Transverse colon (tissue), 4 donors: ENCODE measurements around the gene GNGT1. TPM values are rescaled to one million over a fixed set of nuclear protein-coding genes. Genes with fewer than 3 reads are reported as not detected.

ENCODE experiments used
- DNase-seq: peaks from one replicate; pipeline ENCODE4 v3.0.0-alpha.2; 2019
- H3K27ac ChIP-seq, 4 donors: fragments of 200-600 bp; sonication (generic); 2 replicates each; pipeline ENCODE4 v1.5.1; 2016 to 2018; ENCODE audit warnings: inconsistent platforms in 4 of 4
- H3K27me3 ChIP-seq: fragments of 200-600 bp; sonication (generic); 2 replicates; pipeline ENCODE4 v1.5.1; 2017; ENCODE audit warnings: inconsistent platforms
- H3K36me3 ChIP-seq, 4 donors: fragments of 200-600 bp; sonication (generic); 2 replicates each; pipeline ENCODE4 v1.5.1; 2017 to 2019; ENCODE audit warnings: inconsistent platforms in 4 of 4
- H3K4me1 ChIP-seq, 4 donors: fragments of 200-600 bp; sonication (generic); 2 replicates each; pipeline ENCODE4 v1.5.1; 2017 to 2020; ENCODE audit warnings: inconsistent platforms in 4 of 4
- H3K4me3 ChIP-seq, 4 donors: fragments of 200-600 bp; sonication (generic); 1 replicate in 1 of 4; 2 replicates in 3 of 4; pipeline versions ENCODE4 v1.5.1 to v1.6.1; 2017 to 2019; ENCODE audit warnings: inconsistent platforms in 4 of 4
- H3K9me3 ChIP-seq, 2 donors: fragments of 200-600 bp; sonication (generic); 2 replicates each; pipeline ENCODE4 v1.5.1; 2017 to 2019; ENCODE audit warnings: inconsistent platforms in 2 of 2
- EP300 ChIP-seq: sonication (generic); formaldehyde crosslinking; IDR thresholded peaks from one replicate; pipeline ENCODE4 v1.6.1; 2017; ENCODE audit warnings: antibody characterized with exemption, low read depth
- POLR2A ChIP-seq: fragments of 450-650 bp; IDR thresholded peaks from one replicate; pipeline ENCODE4 v1.6.1; 2016; ENCODE audit warnings: antibody characterized with exemption, mild to moderate bottlenecking, moderate library complexity
- POLR2AphosphoS5 ChIP-seq, 3 donors: sonication (generic); formaldehyde crosslinking; IDR thresholded peaks; one replicate each; pipeline ENCODE4 v1.6.1; 2016; ENCODE audit warnings: antibody characterized with exemption in 3 of 3
- WGBS, 2 donors: methylation state at CpG; one replicate each; pipeline ENCODE4 v1.1.5; 2018; ENCODE audit warnings: low coverage in 1 of 2; 5-methylcytosine and 5-hydroxymethylcytosine counted together
- in situ Hi-C, 4 donors: fragments of 200-750 bp; cut with MboI; loops; one replicate each; pipeline versions ENCODE4 v1.15.0 to v1.15.1; 2017; ENCODE audit warnings: low sequenced_read_pairs in 3 of 4, low pct_ligation_motif_present in 1 of 4, low pct_unique_long_range_greater_than_20kb in 1 of 4
- intact Hi-C: fragments of 100-400 bp; cut with DNase I; formaldehyde crosslinking; loops from one replicate; pipeline ENCODE4 v1.15.1; 2023; ENCODE audit warnings: low total_unique reads
- total RNA-seq, 4 donors: library from RNA; depleted of rRNA; stranded (reverse); fragments of >200 nt; gene quantifications; one replicate each; pipeline ENCODE4 v1.1.0, GENCODE V29; 2016
- TF ChIP-seq, protein P1 (sequence below), 5 experiments: fragments of 200-600 bp in 3 of 5; fragments of 450-650 bp in 2 of 5; sonication (generic) in 3 of 5; IDR thresholded peaks; 1 replicate in 2 of 5; 2 replicates in 3 of 5; pipeline ENCODE4 v1.5.1; 2016 to 2017; ENCODE audit warnings: antibody characterized with exemption in 5 of 5, inconsistent platforms in 3 of 5, mild to moderate bottlenecking in 2 of 5, moderate library complexity in 1 of 5

The GNGT1 gene
- total RNA-seq, 4 donors from 2014 or later = not detected

DNA sequence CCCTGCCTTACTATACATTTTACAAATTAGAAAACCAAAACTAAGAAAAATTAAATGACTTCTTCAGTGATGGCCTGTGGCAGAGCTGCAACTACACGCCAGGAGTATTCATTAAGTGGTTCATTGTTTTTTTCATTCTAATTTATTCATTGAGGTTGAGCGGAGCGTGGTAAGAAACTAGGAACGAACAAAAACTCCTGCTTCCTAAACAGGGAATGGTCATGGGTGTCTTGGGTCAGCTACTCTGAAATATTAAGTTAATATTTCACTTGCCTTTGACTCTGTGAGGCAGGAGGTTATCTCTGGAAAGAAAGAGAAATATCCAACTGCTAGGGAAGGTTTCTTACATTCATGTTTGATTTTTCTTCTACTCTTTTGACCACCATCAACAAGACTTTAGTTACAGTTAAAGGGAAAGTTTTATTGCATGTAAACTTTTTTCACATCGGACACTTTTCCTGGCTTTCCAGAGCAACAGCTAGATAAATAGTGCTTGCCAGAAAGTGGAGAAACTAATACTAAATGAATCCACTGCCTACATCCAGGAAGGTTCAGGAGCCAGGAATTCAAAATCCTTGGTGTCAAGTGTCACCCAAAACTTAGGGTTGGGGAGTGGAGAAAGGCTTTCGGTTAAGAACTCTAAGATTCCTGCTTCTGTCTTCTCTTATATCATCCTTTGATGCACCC lies 14.3 kb downstream of the GNGT1 start:
- peak overlapping the region in 1 of 4 donors; percentile 70 for H3K4me3 ChIP-seq

DNA sequence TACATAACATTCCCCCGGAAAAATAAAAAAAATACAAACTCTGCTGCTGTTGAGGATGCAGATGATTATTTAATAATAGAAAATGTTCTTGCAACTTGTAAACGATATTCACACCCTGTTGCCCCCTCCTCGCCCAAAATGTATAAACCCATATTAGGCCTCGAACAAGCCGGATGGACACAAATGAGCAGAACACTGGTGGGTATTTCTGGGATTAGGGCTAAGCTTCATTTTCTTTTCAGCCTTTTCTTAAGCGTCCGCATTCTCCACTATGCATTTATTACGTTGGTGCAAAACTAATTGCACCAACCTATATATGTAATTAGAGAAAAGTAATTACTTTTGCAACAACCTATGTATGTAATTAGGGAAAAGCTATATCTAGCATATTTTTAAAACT lies 14.8 kb downstream of the GNGT1 start:
- no peak for TF ChIP-seq POLR2A
- TF ChIP-seq EP300 = no peak
- TF ChIP-seq, protein P1, sequence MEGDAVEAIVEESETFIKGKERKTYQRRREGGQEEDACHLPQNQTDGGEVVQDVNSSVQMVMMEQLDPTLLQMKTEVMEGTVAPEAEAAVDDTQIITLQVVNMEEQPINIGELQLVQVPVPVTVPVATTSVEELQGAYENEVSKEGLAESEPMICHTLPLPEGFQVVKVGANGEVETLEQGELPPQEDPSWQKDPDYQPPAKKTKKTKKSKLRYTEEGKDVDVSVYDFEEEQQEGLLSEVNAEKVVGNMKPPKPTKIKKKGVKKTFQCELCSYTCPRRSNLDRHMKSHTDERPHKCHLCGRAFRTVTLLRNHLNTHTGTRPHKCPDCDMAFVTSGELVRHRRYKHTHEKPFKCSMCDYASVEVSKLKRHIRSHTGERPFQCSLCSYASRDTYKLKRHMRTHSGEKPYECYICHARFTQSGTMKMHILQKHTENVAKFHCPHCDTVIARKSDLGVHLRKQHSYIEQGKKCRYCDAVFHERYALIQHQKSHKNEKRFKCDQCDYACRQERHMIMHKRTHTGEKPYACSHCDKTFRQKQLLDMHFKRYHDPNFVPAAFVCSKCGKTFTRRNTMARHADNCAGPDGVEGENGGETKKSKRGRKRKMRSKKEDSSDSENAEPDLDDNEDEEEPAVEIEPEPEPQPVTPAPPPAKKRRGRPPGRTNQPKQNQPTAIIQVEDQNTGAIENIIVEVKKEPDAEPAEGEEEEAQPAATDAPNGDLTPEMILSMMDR (IDR thresholded peaks at IDR 0.05) = no peak
- no peak for TF ChIP-seq POLR2AphosphoS5 (IDR thresholded peaks at IDR 0.05)
- in situ Hi-C loops (no loop called here), intact Hi-C loops (no loop called here)
- H3K4me1 ChIP-seq = peaks cover 0 to 25% (median 2%) of the 10 kb centered on the region in 4 donors
- H3K36me3 ChIP-seq = no peaks in the 10 kb centered on the region
- H3K27me3 ChIP-seq = peaks cover 12% of the 10 kb centered on the region
- H3K9me3 ChIP-seq = no peaks in the 10 kb centered on the region
- H3K4me3 ChIP-seq = peak overlapping the region in 3 of 4 donors; percentile 38 to 70 (median 43)
- 59 to 71% methylated on average over 6 to 8 of the region's 8 CpGs for WGBS, 2 donors
- peak overlapping the region; percentile 80 to 89 (median 88) for H3K27ac ChIP-seq
- DNase-seq = no peak

More for the DNA sequence above, 14.3 kb downstream of the GNGT1 start:
- TF ChIP-seq POLR2A = no peak
- no peak for TF ChIP-seq EP300
- TF ChIP-seq, protein P1 (IDR thresholded peaks at IDR 0.05) = no peak
- no peak for TF ChIP-seq POLR2AphosphoS5 (IDR thresholded peaks at IDR 0.05)
- in situ Hi-C loops = no loop called here
- intact Hi-C loops = no loop called here
- peaks cover 12% of the 10 kb centered on the region for H3K27me3 ChIP-seq
- H3K36me3 ChIP-seq = no peaks in the 10 kb centered on the region
- H3K9me3 ChIP-seq = no peaks in the 10 kb centered on the region
- no peak for DNase-seq
- 59 to 72% methylated on average over 6 of the region's 6 CpGs for WGBS, 2 donors
- H3K27ac ChIP-seq = peak overlapping the region; percentile 80 to 89 (median 88)
- H3K4me1 ChIP-seq = peaks cover 0 to 23% (median 2%) of the 10 kb centered on the region in 4 donors

DNA sequence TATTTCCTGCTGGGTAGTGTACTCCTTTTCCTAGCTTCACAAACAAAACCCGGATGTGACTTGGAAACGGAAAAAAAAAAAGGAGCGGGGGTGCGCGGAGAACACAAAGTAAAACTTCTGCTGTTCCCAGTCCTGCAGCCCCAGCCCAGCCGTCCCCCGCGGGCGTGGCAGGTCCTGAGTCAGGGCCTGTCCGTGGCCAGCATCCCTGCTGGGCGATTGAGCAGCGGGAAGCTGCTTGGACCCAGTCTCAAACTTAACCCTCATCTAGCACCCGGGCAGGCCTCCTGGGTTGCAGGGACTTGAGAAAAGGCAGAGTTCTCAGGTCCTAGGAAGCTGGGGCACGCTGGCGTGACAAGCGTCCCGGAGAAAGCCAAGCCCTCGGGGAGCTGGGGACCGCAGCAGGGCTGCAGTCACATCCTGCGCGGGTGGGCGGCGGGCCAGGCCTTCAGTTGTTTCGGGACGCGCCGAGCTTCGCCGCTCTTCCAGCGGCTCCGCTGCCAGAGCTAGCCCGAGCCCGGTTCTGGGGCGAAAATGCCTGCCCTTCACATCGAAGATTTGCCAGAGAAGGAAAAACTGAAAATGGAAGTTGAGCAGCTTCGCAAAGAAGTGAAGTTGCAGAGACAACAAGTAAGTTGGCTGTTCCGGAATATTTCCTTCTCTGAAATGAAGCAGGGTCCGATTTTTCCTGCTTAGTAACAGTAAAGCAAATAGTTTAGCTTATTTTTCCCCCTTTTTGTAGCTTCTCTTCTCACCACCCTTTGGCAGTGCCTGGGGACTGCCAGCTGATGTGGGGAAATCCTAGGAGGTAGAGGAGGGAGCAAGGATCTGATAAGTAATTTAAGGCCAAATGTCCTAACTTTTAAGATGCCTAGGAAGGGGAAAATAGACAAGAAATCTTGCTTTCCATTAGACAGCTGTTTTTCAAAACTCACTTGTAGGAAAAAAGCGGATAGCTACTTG lies 15.5 kb downstream of the GNGT1 start, which contains the start of gene GNG11:
Gene GNG11 (plus strand): TSS at position 129 of the 960 bp plus-strand sequence. CDS start 403 bp downstream, at position 532.
- Histone ChIP-seq H3K4me1 (peaks cover 0 to 26% (median 2%) of the 10 kb centered on the region in 4 donors), H3K27ac (peak within 1 kb of the TSS; percentile 80 to 89 (median 88)), H3K4me3 (peak within 1 kb of the TSS; percentile 25 to 70 (median 40)), H3K9me3 (no peaks in the 10 kb centered on the region), H3K36me3 (no peaks in the 10 kb centered on the region), H3K27me3 (peaks cover 12% of the 10 kb centered on the region)
- 5 to 10% methylated on average over 9 to 33 of the region's 39 CpGs for WGBS, 2 donors
- TF ChIP-seq POLR2AphosphoS5 (IDR thresholded peaks at IDR 0.05) (peak in 2 of 3 donors; percentile 34 to 44), EP300 (no peak)
- peak; percentile 46 for DNase-seq
- in situ Hi-C loops (no loop called here), intact Hi-C loops (no loop called here)

DNA sequence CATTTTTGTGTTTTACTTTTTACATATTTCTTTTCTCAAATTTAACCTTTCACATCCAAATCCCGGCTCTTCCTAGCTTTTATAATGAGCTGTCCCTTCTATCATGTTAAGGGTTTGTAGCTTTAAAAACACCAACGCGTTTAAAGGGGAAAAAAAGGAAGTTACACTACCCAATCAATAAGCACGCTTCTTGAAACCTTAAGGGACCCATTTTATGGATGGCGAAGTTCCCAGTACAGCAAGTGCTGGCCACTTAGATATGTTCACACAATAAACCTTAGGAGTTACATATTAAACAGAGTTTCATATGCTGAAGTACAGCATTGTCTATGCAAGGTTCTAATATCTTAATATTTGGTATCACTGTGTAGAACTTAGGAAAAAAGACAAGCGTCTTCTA lies 16.9 kb downstream of the GNGT1 start:
- Histone ChIP-seq H3K27me3 (peaks cover 12% of the 10 kb centered on the region), H3K4me1 (peaks cover 0 to 28% (median 2%) of the 10 kb centered on the region in 4 donors), H3K9me3 (no peaks in the 10 kb centered on the region), H3K4me3 (peak overlapping the region in 3 of 4 donors; percentile 10 to 70 (median 38)), H3K27ac (peak overlapping the region; percentile 39 to 89 (median 84)), H3K36me3 (no peaks in the 10 kb centered on the region)
- intact Hi-C loops = no loop called here
- no peak for TF ChIP-seq EP300
- 44 to 63% methylated on average over 6 of the region's 6 CpGs for WGBS, 2 donors
- in situ Hi-C loops = no loop called here
- DNase-seq = no peak

DNA sequence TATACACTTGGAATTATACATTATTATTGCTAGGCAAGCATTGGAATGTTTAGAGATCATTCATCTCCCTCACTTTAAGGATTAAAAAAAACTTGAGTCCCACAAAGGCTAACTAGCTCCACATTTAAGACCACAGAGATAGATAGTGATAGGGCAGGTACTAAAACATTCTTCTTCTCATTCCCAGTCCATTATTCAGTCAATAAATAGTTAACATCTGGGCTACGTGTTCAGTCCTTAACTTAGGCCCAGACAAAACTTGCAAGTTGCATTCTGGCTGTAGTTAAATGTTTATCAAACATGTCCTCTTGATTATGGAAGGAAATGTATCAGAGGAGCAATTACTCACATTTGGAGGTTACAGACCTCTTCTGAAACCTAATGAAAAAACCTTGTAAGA lies 17.6 kb downstream of the GNGT1 start:
- DNase-seq = no peak
- Histone ChIP-seq H3K36me3 (no peaks in the 10 kb centered on the region), H3K27ac (peak overlapping the region; percentile 39 to 89 (median 84)), H3K27me3 (peaks cover 12% of the 10 kb centered on the region), H3K4me3 (peak overlapping the region in 2 of 4 donors; percentile 10 to 70), H3K9me3 (no peaks in the 10 kb centered on the region), H3K4me1 (peaks cover 0 to 28% (median 2%) of the 10 kb centered on the region in 4 donors)
- no peak for TF ChIP-seq POLR2AphosphoS5 (IDR thresholded peaks at IDR 0.05)
- intact Hi-C loops = no loop called here
- WGBS, 2 donors = 12 to 33% methylated on average over 1 of the region's 1 CpG
- in situ Hi-C loops = no loop called here
